HEK293 (cell line): ENCODE results near the gene ARMC2.

Experiments used
- CTCF ChIA-PET: fragments of 350-600 bp; formaldehyde crosslinking; extraction: SDS; loops from one replicate; lab custom pipeline; 2021; ENCODE audit warnings: antibody characterized with exemption; lab: Yijun Ruan, JAX
- POLR2A ChIA-PET: fragments of 300-600 bp; formaldehyde crosslinking; extraction: SDS; loops from one replicate; lab custom pipeline; 2020; ENCODE audit warnings: antibody characterized with exemption, inconsistent platforms; lab: Yijun Ruan, JAX
- H3K27ac ChIP-seq: fragments of 200-500 bp; sonication (Bioruptor generic); 2 replicates; pipeline ENCODE4 v1.5.1; 2014; ENCODE audit warnings: low read depth, low read length, control low read depth, inconsistent platforms; ENCODE audit errors: extremely low read depth
- H3K36me3 ChIP-seq, 2 experiments: fragments of 200-500 bp in 1 of 2; sonication (Bioruptor generic) in 1 of 2; 1 replicate in 1 of 2; 2 replicates in 1 of 2; pipeline ENCODE4 v1.5.1; 2014 to 2017; ENCODE audit warnings: inconsistent platforms in 2 of 2, low read length in 2 of 2; ENCODE audit not compliant: control insufficient read depth in 2 of 2, insufficient read depth in 1 of 2
- H3K4me1 ChIP-seq: fragments of 200-500 bp; sonication (Bioruptor generic); 2 replicates; pipeline ENCODE4 v1.5.1; 2014; ENCODE audit warnings: mild to moderate bottlenecking, low read length, inconsistent platforms; ENCODE audit not compliant: control insufficient read depth, insufficient read depth
- H3K4me3 ChIP-seq: 2 replicates; pipeline ENCODE4 v1.5.1; 2011; ENCODE audit warnings: low read depth, mild to moderate bottlenecking, control low read depth, low read length, moderate library complexity
- H3K9me3 ChIP-seq: fragments of 200-500 bp; sonication (Bioruptor generic); 2 replicates; pipeline ENCODE4 v1.5.1; 2014; ENCODE audit warnings: low read depth, low read length, inconsistent platforms; ENCODE audit not compliant: control insufficient read depth, insufficient read depth
- BCL11B ChIP-seq: fragments of 450-650 bp; formaldehyde crosslinking; IDR thresholded peaks from 2 replicates; pipeline ENCODE4 v1.5.1; 2016; ENCODE audit warnings: low read depth, missing biosample characterization, missing genetic modification characterization
- CTCF ChIP-seq: fragments of 450-650 bp; formaldehyde crosslinking; IDR thresholded peaks from 2 replicates; pipeline ENCODE4 v1.5.1; 2016; ENCODE audit warnings: missing biosample characterization, missing genetic modification characterization
- EGR2 ChIP-seq: fragments of 450-650 bp; formaldehyde crosslinking; IDR thresholded peaks from 2 replicates; pipeline ENCODE4 v1.5.1; 2016; ENCODE audit warnings: low read depth, missing biosample characterization, missing genetic modification characterization
- GLIS2 ChIP-seq: fragments of 450-650 bp; formaldehyde crosslinking; IDR thresholded peaks from 2 replicates; pipeline ENCODE4 v1.5.1; 2016; ENCODE audit warnings: missing biosample characterization, missing genetic modification characterization
- HOXC10 ChIP-seq: sonication (generic); formaldehyde crosslinking; IDR thresholded peaks from 2 replicates; pipeline ENCODE4 v1.8.1; 2023; ENCODE audit warnings: mild to moderate bottlenecking, missing genetic modification reagents
- KLF1 ChIP-seq: fragments of 450-650 bp; formaldehyde crosslinking; IDR thresholded peaks from 2 replicates; pipeline ENCODE4 v1.5.1; 2016; ENCODE audit warnings: missing biosample characterization, missing genetic modification characterization
- KLF10 ChIP-seq: fragments of 450-650 bp; IDR thresholded peaks from 2 replicates; pipeline ENCODE4 v1.5.1; 2018; ENCODE audit warnings: missing biosample characterization, mild to moderate bottlenecking, missing genetic modification characterization
- PRDM1 ChIP-seq: fragments of 450-650 bp; formaldehyde crosslinking; IDR thresholded peaks from 2 replicates; pipeline ENCODE4; 2016; ENCODE audit warnings: missing biosample characterization, missing genetic modification characterization
- SCRT2 ChIP-seq: fragments of 450-650 bp; formaldehyde crosslinking; IDR thresholded peaks from 2 replicates; pipeline ENCODE4 v1.5.1; 2016; ENCODE audit warnings: missing biosample characterization, missing genetic modification characterization
- SP2 ChIP-seq: fragments of 450-650 bp; formaldehyde crosslinking; IDR thresholded peaks from 2 replicates; pipeline ENCODE4 v1.5.1; 2016; ENCODE audit warnings: missing biosample characterization, missing genetic modification characterization
- TCF7L2 ChIP-seq: IDR thresholded peaks from 2 replicates; pipeline ENCODE4 v1.6.1; 2011; ENCODE audit warnings: low read depth, mild to moderate bottlenecking, inconsistent platforms, low read length, moderate library complexity, borderline replicate concordance
- ZBTB8A ChIP-seq: fragments of 450-650 bp; formaldehyde crosslinking; IDR thresholded peaks from 2 replicates; pipeline ENCODE4 v1.5.1; 2016; ENCODE audit warnings: missing biosample characterization, missing genetic modification characterization
- ZFHX2 ChIP-seq: fragments of 450-650 bp; formaldehyde crosslinking; conservative IDR thresholded peaks from 2 replicates; pipeline ENCODE4 v1.5.1; 2016; ENCODE audit warnings: missing biosample characterization, missing genetic modification characterization
- ZIC2 ChIP-seq: fragments of 450-650 bp; formaldehyde crosslinking; IDR thresholded peaks from 2 replicates; pipeline ENCODE4 v1.5.1; 2016; ENCODE audit warnings: missing biosample characterization, missing genetic modification characterization
- ZNF121 ChIP-seq: fragments of 450-650 bp; formaldehyde crosslinking; IDR thresholded peaks from 2 replicates; pipeline ENCODE4 v1.5.1; 2016; ENCODE audit warnings: missing biosample characterization, missing genetic modification characterization
- ZNF133 ChIP-seq: fragments of 450-650 bp; formaldehyde crosslinking; IDR thresholded peaks from 2 replicates; pipeline ENCODE4 v1.5.1; 2016; ENCODE audit warnings: missing biosample characterization, missing genetic modification characterization
- ZNF16 ChIP-seq: fragments of 450-650 bp; formaldehyde crosslinking; IDR thresholded peaks from 2 replicates; pipeline ENCODE4 v1.5.1; 2016; ENCODE audit warnings: low read depth, missing biosample characterization, missing genetic modification characterization
- ZNF311 ChIP-seq: fragments of 450-650 bp; formaldehyde crosslinking; IDR thresholded peaks from 2 replicates; pipeline ENCODE4 v1.5.1; 2017; ENCODE audit warnings: missing biosample characterization, missing genetic modification characterization, borderline replicate concordance
- ZNF366 ChIP-seq: fragments of 450-650 bp; formaldehyde crosslinking; conservative IDR thresholded peaks from 2 replicates; pipeline ENCODE4 v1.5.1; 2016; ENCODE audit warnings: missing biosample characterization, missing genetic modification characterization
- ZNF433 ChIP-seq: fragments of 450-650 bp; formaldehyde crosslinking; IDR thresholded peaks from 2 replicates; pipeline ENCODE4 v1.5.1; 2016; ENCODE audit warnings: missing biosample characterization, missing genetic modification characterization, low read depth
- ZNF549 ChIP-seq: fragments of 450-650 bp; IDR thresholded peaks from 2 replicates; pipeline ENCODE4 v1.5.1; 2018; ENCODE audit warnings: missing biosample characterization, missing genetic modification characterization, mild to moderate bottlenecking, inconsistent platforms, moderate library complexity
- ZNF585B ChIP-seq: fragments of 450-650 bp; formaldehyde crosslinking; IDR thresholded peaks from 2 replicates; pipeline ENCODE4 v1.5.1; 2016; ENCODE audit warnings: missing biosample characterization, missing genetic modification characterization
- ZNF704 ChIP-seq: fragments of 450-650 bp; formaldehyde crosslinking; IDR thresholded peaks from 2 replicates; pipeline ENCODE4 v1.5.1; 2016; ENCODE audit warnings: missing biosample characterization, missing genetic modification characterization
- ZSCAN16 ChIP-seq: fragments of 450-650 bp; formaldehyde crosslinking; IDR thresholded peaks from 2 replicates; pipeline ENCODE4 v1.5.1; 2016; ENCODE audit warnings: missing biosample characterization, missing genetic modification characterization
- ZSCAN18 ChIP-seq: fragments of 450-650 bp; formaldehyde crosslinking; IDR thresholded peaks from 2 replicates; pipeline ENCODE4 v1.5.1; 2016; ENCODE audit warnings: missing biosample characterization, missing genetic modification characterization
- TF ChIP-seq, protein P1 (sequence below): sonication (generic); formaldehyde crosslinking; IDR thresholded peaks from 2 replicates; pipeline ENCODE4 v1.8.1; 2022; ENCODE audit warnings: mild to moderate bottlenecking, moderate library complexity, missing genetic modification reagents
- TF ChIP-seq, protein P2 (sequence below): fragments of 450-650 bp; formaldehyde crosslinking; IDR thresholded peaks from 2 replicates; pipeline ENCODE4 v1.5.1; 2016; ENCODE audit warnings: missing biosample characterization, missing genetic modification characterization

The ARMC2 gene

DNA sequence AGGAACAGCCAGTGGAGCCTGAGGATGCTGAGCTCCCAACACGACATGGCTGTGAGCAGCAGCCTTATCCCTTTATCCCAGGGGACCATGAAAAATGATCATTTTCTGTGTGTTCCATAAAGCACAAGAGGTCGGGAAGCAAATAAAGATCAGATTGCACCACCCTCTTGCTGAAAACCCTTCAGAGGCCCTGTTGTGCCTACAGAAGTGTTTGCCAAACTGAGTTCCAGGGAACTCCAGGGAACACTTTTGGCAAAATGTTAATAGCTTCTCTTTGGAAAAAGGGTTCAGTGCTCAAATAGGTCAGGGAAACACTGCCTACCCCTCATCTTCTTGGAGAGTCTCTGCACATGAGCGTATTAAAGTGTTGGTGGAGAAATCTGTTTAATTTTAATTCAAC is 24.4 kb downstream of the ARMC2 start:
- TF ChIP-seq ZNF704 = no peak
- TF ChIP-seq KLF10 (tag by site-specific recombination) = no peak
- no peak for TF ChIP-seq HOXC10 (CRISPR knock-in tag)
- TF ChIP-seq PRDM1 = no peak
- no peak for TF ChIP-seq BCL11B
- TF ChIP-seq, all 188 proteins: peak for 0
- Histone ChIP-seq H3K4me3 (no peak overlapping the region), H3K36me3 (no peaks in the 10 kb centered on the region; a peak in 1 of 3 replicates), H3K9me3 (no peaks in the 10 kb centered on the region), H3K4me1 (no peaks in the 10 kb centered on the region), H3K27ac (no peak overlapping the region)
- CTCF ChIA-PET = interaction anchor here (0.5 to 2.0 kb wide), 4 partner anchors 10 to 346 kb away, joined by 4 to 7 read pairs (median 4); no protein-coding TSS in a partner anchor
- POLR2A ChIA-PET = interaction anchor here (0.8 kb wide), 1 partner anchor 1202 kb away, joined by 3 read pairs; no protein-coding TSS in a partner anchor

GRCh38 chr6:108873251-108873650 is 25.0 kb downstream of the ARMC2 start:
- no peaks in the 10 kb centered on the region; a peak in 1 of 3 replicates for H3K36me3 ChIP-seq
- H3K4me3 ChIP-seq = no peak overlapping the region
- POLR2A ChIA-PET = interaction anchor here (0.8 kb wide), 1 partner anchor 1201 kb away, joined by 3 read pairs; no protein-coding TSS in a partner anchor
- no peak overlapping the region for H3K27ac ChIP-seq
- H3K9me3 ChIP-seq = no peaks in the 10 kb centered on the region
- H3K4me1 ChIP-seq = no peaks in the 10 kb centered on the region
- TF ChIP-seq KLF1 (tag by site-specific recombination) = peak; percentile 35; the same call in 1 of the 2 replicates
- TF ChIP-seq ZNF585B (tag by site-specific recombination) = no peak
- TF ChIP-seq SCRT2 (tag by site-specific recombination) = no peak
- TF ChIP-seq ZIC2 = peak; percentile 63
- CTCF ChIA-PET = interaction anchor here (1.2 to 2.0 kb wide), 2 partner anchors 9 to 27 kb away, joined by 5 to 7 read pairs; no protein-coding TSS in a partner anchor

DNA sequence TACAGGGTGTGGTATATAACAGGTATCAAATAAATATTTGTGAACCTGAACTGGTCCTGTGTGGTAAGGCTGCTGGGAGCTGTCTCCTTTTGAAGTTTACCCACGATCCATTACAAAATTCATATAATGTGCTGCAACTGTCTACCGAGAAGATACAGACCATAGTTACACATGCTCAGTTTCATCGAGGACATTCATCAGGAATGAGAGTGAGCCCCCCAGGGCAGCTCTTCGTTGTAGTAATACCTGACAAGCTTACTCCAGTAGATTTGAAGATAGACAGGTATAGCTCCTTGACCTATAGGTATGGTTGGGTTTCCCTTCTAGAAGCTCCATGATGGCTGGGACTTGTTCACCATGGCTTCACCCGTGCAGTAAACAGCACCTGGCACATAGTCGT is 25.7 kb downstream of the ARMC2 start:
- POLR2A ChIA-PET = no interaction called here
- Histone ChIP-seq H3K27ac (no peak overlapping the region), H3K4me1 (no peaks in the 10 kb centered on the region), H3K36me3 (peaks cover 0 to 4% of the 10 kb centered on the region in 2 experiments; a peak in 2 of 3 replicates), H3K4me3 (no peak overlapping the region), H3K9me3 (no peaks in the 10 kb centered on the region)
- no peak for TF ChIP-seq ZBTB8A (tag by site-specific recombination)
- TF ChIP-seq TCF7L2 = no peak
- TF ChIP-seq, protein P1, sequence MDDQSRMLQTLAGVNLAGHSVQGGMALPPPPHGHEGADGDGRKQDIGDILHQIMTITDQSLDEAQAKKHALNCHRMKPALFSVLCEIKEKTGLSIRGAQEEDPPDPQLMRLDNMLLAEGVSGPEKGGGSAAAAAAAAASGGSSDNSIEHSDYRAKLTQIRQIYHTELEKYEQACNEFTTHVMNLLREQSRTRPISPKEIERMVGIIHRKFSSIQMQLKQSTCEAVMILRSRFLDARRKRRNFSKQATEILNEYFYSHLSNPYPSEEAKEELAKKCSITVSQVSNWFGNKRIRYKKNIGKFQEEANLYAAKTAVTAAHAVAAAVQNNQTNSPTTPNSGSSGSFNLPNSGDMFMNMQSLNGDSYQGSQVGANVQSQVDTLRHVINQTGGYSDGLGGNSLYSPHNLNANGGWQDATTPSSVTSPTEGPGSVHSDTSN = no peak
- TF ChIP-seq CTCF (tag by site-specific recombination) = no peak
- TF ChIP-seq ZNF121 (tag by site-specific recombination) = no peak
- no peak for TF ChIP-seq ZNF549 (tag by site-specific recombination)
- TF ChIP-seq ZNF433 (tag by site-specific recombination) = no peak
- no peak for TF ChIP-seq ZFHX2 (tag by site-specific recombination)
- no peak for TF ChIP-seq ZIC2
- no peak for TF ChIP-seq ZNF311 (tag by site-specific recombination)
- TF ChIP-seq SP2 (tag by site-specific recombination) = no peak
- TF ChIP-seq ZSCAN16 = no peak
- TF ChIP-seq ZNF16 (tag by site-specific recombination) = no peak
- no peak for TF ChIP-seq ZNF133 (tag by site-specific recombination)
- TF ChIP-seq EGR2 = no peak
- TF ChIP-seq ZSCAN18 (tag by site-specific recombination) = no peak
- no peak for TF ChIP-seq GLIS2 (tag by site-specific recombination)
- TF ChIP-seq, protein P2, sequence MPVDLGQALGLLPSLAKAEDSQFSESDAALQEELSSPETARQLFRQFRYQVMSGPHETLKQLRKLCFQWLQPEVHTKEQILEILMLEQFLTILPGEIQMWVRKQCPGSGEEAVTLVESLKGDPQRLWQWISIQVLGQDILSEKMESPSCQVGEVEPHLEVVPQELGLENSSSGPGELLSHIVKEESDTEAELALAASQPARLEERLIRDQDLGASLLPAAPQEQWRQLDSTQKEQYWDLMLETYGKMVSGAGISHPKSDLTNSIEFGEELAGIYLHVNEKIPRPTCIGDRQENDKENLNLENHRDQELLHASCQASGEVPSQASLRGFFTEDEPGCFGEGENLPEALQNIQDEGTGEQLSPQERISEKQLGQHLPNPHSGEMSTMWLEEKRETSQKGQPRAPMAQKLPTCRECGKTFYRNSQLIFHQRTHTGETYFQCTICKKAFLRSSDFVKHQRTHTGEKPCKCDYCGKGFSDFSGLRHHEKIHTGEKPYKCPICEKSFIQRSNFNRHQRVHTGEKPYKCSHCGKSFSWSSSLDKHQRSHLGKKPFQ (tag by site-specific recombination) = no peak
- TF ChIP-seq ZNF366 (tag by site-specific recombination) = no peak
- CTCF ChIA-PET = interaction anchor here (0.6 kb wide), 1 partner anchor 11 kb away, joined by 3 read pairs; no protein-coding TSS in a partner anchor
